Mucosa of descending colon (tissue), 3 donors: ENCODE results near the gene RAB40AL. TPM values are rescaled to one million over a fixed set of nuclear protein-coding genes. Genes with fewer than 3 reads are reported as not detected.
"Not testable (repeated sequence)": the region's sequence is repeated elsewhere in the genome, so short reads cannot be mapped to it uniquely, and the experiment has no call there.

Experiments used
- ATAC-seq: fragments of 200-7000 bp; cut with Tn5 transposase; one replicate; pipeline ENCODE4 v1.9.1; 2020; ENCODE audit warnings: mild to moderate bottlenecking, moderate library complexity
- DNase-seq, 3 donors: peaks; one replicate each; pipeline ENCODE4 v3.0.0-alpha.2; 2020
- H3K36me3 ChIP-seq: fragments of 200-600 bp; one replicate; pipeline ENCODE4 v1.8.0; 2021; ENCODE audit warnings: low read depth, mild to moderate bottlenecking
- H3K4me1 ChIP-seq: fragments of 200-600 bp; one replicate; pipeline ENCODE4 v1.8.0; 2021; ENCODE audit warnings: low read depth, mild to moderate bottlenecking
- H3K4me3 ChIP-seq: fragments of 200-600 bp; one replicate; pipeline ENCODE4 v1.8.0; 2021; ENCODE audit warnings: mild to moderate bottlenecking
- H3K9me3 ChIP-seq: fragments of 200-600 bp; one replicate; pipeline ENCODE4 v1.8.0; 2021; ENCODE audit warnings: mild to moderate bottlenecking
- intact Hi-C, 2 donors: fragments of 100-400 bp; cut with DNase I in 1 of 2; cut with micrococcal nuclease in 1 of 2; formaldehyde crosslinking; loops; one replicate each; pipeline versions ENCODE4 v1.11.0 to v1.11.1; 2022; cut with DNase I, micrococcal nuclease
- long read RNA-seq, 2 donors: library from polyadenylated mRNA; unstranded; transcript quantifications; one replicate each; pipeline ENCODE4 v2.0.0, GENCODE V29; 2019 to 2021
- total RNA-seq, 3 donors: library from RNA; stranded (reverse); fragmentation: NEBNext Ultra II Directional in 2 of 3; extraction: Animal tissue kit (Norgen Biotek cat#: 25700) in 2 of 3; gene quantifications; one replicate each; pipeline versions ENCODE4 v1.2.1 to v1.2.4, GENCODE V29; 2021 to 2023
- TF ChIP-seq, protein P1 (sequence below): fragments of 200-600 bp; IDR thresholded peaks from one replicate; pipeline ENCODE4 v1.8.0; 2022; ENCODE audit warnings: antibody characterized with exemption, mild to moderate bottlenecking
- donor health status: DM: no; HTN: no; CAD: no; lungs with moderate emphysema.
- donor health status: DM: no; HTN: no; CAD: no.
- donor health status: DM: no; HTN: yes; CAD: no.

The RAB40AL gene, protein sequence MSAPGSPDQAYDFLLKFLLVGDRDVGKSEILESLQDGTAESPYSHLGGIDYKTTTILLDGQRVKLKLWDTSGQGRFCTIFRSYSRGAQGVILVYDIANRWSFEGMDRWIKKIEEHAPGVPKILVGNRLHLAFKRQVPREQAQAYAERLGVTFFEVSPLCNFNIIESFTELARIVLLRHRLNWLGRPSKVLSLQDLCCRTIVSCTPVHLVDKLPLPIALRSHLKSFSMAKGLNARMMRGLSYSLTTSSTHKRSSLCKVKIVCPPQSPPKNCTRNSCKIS
- total RNA-seq = 1 to 10 TPM; 1.1 to 1.4 (median 1.3) TPM
- long read RNA-seq, donor 1 = 0 reads
- long read RNA-seq, donor 2 = 0 reads

DNA sequence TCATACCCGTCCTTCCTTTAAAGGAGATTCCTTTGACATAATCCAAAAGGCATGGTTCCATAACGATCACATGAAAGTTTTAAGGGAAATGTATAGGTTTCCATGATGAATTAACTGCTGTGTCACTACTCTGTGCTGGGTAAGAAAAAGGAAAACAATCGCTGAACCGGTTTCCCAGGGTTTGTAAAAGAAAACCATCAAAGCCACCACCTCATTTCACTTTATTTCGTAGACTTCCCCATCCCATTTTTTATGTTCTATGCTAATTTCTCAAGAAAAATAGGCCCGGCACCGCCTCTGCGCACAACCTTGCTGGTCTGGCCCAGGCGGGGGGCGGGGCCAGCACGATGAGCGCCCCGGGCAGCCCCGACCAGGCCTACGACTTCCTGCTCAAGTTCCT is at the start of gene RAB40AL:
Gene RAB40AL, plus strand, starts transcription at position 301 of the 400 bp plus-strand sequence. Its CDS starts 47 bp downstream, at position 348.
- H3K4me1 ChIP-seq, H3K4me3 ChIP-seq, H3K9me3 ChIP-seq, ATAC-seq, intact Hi-C loops, DNase-seq, H3K36me3 ChIP-seq: not testable (repeated sequence)

DNA sequence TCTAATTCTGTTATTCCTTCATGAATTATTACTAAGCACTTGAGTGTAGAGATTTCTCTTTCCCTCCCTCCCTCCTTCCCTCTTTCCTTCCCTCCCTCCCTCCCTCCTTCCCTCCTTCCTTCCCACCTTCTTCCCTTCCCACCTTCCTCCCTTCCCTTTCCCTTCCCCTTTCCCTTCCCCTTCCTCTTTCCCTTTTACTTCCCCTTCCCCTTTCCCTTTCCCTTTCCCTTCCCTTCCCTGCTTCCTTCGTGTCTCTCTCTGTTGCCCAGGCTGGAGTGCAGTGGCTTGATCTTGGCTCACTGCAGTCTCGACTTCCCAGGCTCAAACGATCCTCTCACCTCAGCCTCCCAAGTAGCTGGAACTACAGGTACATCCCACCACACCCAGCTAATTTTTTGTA is 49.4 kb upstream of the RAB40AL start:
- no peak for DNase-seq
- no peaks in the 10 kb centered on the region for H3K9me3 ChIP-seq
- no peaks in the 10 kb centered on the region for H3K36me3 ChIP-seq
- TF ChIP-seq, protein P1, sequence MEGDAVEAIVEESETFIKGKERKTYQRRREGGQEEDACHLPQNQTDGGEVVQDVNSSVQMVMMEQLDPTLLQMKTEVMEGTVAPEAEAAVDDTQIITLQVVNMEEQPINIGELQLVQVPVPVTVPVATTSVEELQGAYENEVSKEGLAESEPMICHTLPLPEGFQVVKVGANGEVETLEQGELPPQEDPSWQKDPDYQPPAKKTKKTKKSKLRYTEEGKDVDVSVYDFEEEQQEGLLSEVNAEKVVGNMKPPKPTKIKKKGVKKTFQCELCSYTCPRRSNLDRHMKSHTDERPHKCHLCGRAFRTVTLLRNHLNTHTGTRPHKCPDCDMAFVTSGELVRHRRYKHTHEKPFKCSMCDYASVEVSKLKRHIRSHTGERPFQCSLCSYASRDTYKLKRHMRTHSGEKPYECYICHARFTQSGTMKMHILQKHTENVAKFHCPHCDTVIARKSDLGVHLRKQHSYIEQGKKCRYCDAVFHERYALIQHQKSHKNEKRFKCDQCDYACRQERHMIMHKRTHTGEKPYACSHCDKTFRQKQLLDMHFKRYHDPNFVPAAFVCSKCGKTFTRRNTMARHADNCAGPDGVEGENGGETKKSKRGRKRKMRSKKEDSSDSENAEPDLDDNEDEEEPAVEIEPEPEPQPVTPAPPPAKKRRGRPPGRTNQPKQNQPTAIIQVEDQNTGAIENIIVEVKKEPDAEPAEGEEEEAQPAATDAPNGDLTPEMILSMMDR = no peak
- intact Hi-C loops = no loop called here
- ATAC-seq = no peak
- no peak overlapping the region for H3K4me3 ChIP-seq
- H3K4me1 ChIP-seq = no peaks in the 10 kb centered on the region

DNA sequence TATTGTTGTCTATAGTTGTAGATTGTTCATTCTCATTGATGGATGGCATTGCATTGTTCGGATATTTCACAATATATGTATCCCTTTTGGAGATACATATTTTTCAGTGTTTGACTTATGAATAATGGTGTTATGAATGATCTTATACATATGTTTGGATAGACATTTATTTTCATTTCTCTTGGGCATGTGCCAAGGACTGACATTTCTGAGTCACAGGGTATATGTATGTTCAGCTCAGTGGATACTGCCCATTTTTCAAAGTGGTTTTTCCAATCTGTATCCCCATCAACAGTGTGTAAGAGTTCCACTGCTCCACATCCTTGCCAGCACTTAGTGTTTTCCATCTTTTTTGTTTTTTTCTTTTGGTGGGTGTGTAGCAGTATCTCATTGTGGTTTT is 45.0 kb upstream of the RAB40AL start:
- intact Hi-C loops = no loop called here
- Histone ChIP-seq H3K36me3 (no peaks in the 10 kb centered on the region), H3K4me3 (no peak overlapping the region), H3K9me3 (no peaks in the 10 kb centered on the region), H3K4me1 (no peaks in the 10 kb centered on the region)
- no peak for DNase-seq
- TF ChIP-seq, protein P1 = no peak
- no peak for ATAC-seq

DNA sequence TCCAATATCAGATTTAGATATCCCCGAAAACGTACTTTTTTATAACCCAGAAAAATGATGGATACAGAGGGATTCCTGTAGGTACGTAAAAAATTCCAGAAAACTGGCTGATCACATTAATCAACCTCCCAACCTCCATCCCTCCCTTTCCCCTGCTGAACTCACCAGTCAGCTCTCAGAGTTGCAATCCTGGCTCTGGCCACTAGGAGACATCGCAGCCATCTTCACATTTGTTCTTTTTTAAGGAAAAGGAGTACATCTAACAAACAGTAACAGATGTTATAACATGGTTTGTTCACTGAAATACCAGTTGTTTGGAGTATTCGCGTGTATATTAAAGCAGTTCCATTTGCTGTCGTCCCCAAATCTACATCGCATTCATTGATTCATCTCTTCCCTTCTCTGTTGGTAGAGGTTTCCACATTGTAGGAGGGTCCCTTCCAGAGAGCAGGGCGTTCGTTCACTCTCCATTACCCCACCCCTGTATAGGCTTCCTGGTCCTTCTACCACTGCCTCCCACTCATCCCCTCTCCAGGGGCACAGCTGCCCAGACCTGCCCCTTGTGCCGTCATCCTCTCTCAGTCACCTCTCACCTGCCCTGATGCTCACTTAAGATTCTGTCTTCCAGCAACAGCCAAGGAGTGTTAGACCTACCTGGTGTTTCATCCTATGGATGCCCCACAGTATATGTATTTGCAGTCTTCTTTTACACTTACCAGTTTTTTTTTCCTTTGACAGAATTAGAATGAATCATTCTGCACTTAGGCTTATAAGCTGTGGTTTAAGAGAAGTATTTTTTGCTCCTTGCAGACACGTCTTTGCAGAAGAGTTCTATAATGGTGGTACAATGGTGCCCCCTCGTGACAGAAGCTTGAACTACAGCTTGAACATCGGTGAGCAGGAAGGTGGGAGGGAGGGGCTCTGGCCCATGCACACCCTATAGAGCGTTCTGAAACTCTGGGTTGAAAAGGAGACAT is 36.8 kb upstream of the RAB40AL start:
- TF ChIP-seq, protein P1 = peak; percentile 21
- Histone ChIP-seq H3K9me3 (no peaks in the 10 kb centered on the region), H3K4me1 (no peaks in the 10 kb centered on the region), H3K36me3 (no peaks in the 10 kb centered on the region), H3K4me3 (no peak overlapping the region)
- peak; percentile 84 for ATAC-seq
- intact Hi-C loops = no loop called here
- DNase-seq = peak in 2 of 3 donors; percentile 39 to 73

DNA sequence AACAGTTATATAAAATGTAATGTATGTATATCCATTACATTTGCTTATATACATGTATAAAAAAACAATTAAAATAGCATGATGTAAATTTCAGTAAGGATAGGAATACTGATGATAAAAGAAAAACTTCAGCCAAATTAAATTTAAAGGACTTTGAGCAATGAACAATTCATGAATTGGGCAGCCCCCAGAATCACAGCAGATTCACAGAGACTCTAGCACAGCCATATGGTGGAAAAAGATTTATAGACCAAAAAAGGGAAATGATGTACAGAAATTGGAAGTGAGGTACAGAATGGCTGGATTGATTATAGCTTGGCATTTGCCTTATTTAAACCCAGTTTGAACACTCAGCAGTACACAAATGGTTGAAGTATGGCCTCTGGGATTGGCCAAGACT is 34.7 kb upstream of the RAB40AL start:
- TF ChIP-seq, protein P1 = no peak
- intact Hi-C loops = no loop called here
- Histone ChIP-seq H3K9me3 (no peaks in the 10 kb centered on the region), H3K36me3 (no peaks in the 10 kb centered on the region), H3K4me3 (no peak overlapping the region), H3K4me1 (no peaks in the 10 kb centered on the region)
- no peak for DNase-seq
- ATAC-seq = no peak
